ENCODE data around the gene MTX1.
"Not testable (repeated sequence)": the region's sequence is repeated elsewhere in the genome, so short reads cannot be mapped to it uniquely, and the experiment has no call there.

- TF ChIP-seq POLR2A, CTCF (IDR thresholded peaks at IDR 0.05): not testable (repeated sequence)
Measured at GRCh38 chr1:155189926-155190325, 18.6 kb upstream of the MTX1 start.

All from Peyer's patch (tissue), 4 donors.